ENCODE measurements around the gene ACAP3. TPM values are rescaled to one million over a fixed set of nuclear protein-coding genes. Genes with fewer than 3 reads are reported as not detected.

ACAP3 gene
- total RNA-seq, 1 experiment from 2014 or later = 42.2 TPM

GRCh38 chr1:1292442-1292779, 15.3 kb downstream of the ACAP3 start:
- Mint-ChIP-seq H3K27ac (no peak overlapping the region), H3K9me3 (no peaks in the 10 kb centered on the region), H3K27me3 (ENCODE audit: low read depth) (no peaks in the 10 kb centered on the region), H3K4me1 (peaks cover 4% of the 10 kb centered on the region; the same call in 1 of the 2 replicates), H3K4me3 (no peak overlapping the region), H3K36me3 (no peaks in the 10 kb centered on the region)
- TF ChIP-seq PRDM15 (CRISPR knock-in tag; IDR thresholded peaks at IDR 0.05) = no peak
- no peak for TF ChIP-seq TCF7 (CRISPR knock-in tag; IDR thresholded peaks at IDR 0.05; ENCODE audit: low read depth)
- no peak for ATAC-seq
- DNase-seq (ENCODE audit: low spot score) = no peak
- ChIA-PET POLR2A (interaction anchor here (0.8 to 1.1 kb wide), 2 partner anchors 12 to 19 kb away, joined by 5 read pairs; partner anchors contain the start of gene UBE2J2), CTCF (interaction anchor here (0.6 to 4.3 kb wide), 57 partner anchors 9 to 326 kb away, joined by 3 to 81 read pairs (median 5); partner anchors contain the start of genes B3GALT6, C1QTNF12, C1orf159 and PLEKHN1)

- CTCF ChIA-PET = interaction anchor here (0.6 to 4.3 kb wide), 62 partner anchors 8 to 883 kb away, joined by 3 to 81 read pairs (median 5); partner anchors contain the start of genes B3GALT6, C1QTNF12, C1orf159 and PLEKHN1
- peak; percentile 68 for ATAC-seq
- Mint-ChIP-seq H3K36me3 (no peaks in the 10 kb centered on the region), H3K27ac (peak overlapping the region; percentile 49; the same call in 1 of the 2 replicates), H3K4me1 (peaks cover 4% of the 10 kb centered on the region; the same call in 1 of the 2 replicates), H3K4me3 (no peak overlapping the region), H3K9me3 (no peaks in the 10 kb centered on the region), H3K27me3 (ENCODE audit: low read depth) (no peaks in the 10 kb centered on the region)
- POLR2A ChIA-PET = interaction anchor here (0.8 to 1.1 kb wide), 2 partner anchors 13 to 18 kb away, joined by 5 read pairs; partner anchors contain the start of gene UBE2J2
- peak; percentile 85 for DNase-seq (ENCODE audit: low spot score)
- 0 out of 2 replicates have a peak, but pooled peaks have one; percentile 5 for TF ChIP-seq FOXK1 (CRISPR knock-in tag; IDR thresholded peaks at IDR 0.05)
- 0 out of 2 replicates have a peak, but pooled peaks have one; percentile 40 for TF ChIP-seq HMGXB4 (CRISPR knock-in tag; IDR thresholded peaks at IDR 0.05)
- no peak for TF ChIP-seq EMX1 (CRISPR knock-in tag; IDR thresholded peaks at IDR 0.05)
- 0 out of 2 replicates have a peak, but pooled peaks have one; percentile 30 for TF ChIP-seq MAX (CRISPR knock-in tag; IDR thresholded peaks at IDR 0.05)
- TF ChIP-seq ESRRA (CRISPR knock-in tag; IDR thresholded peaks at IDR 0.05; ENCODE audit: borderline replicate concordance) = no peak
- peak; percentile 55 for TF ChIP-seq CTCF (IDR thresholded peaks at IDR 0.05)
- TF ChIP-seq, protein P1, sequence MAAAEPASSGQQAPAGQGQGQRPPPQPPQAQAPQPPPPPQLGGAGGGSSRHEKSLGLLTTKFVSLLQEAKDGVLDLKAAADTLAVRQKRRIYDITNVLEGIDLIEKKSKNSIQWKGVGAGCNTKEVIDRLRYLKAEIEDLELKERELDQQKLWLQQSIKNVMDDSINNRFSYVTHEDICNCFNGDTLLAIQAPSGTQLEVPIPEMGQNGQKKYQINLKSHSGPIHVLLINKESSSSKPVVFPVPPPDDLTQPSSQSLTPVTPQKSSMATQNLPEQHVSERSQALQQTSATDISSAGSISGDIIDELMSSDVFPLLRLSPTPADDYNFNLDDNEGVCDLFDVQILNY (CRISPR knock-in tag; IDR thresholded peaks at IDR 0.05) = no peak
- TF ChIP-seq NFE2L1 (CRISPR knock-in tag; IDR thresholded peaks at IDR 0.05) = no peak
Observed at GRCh38 chr1:1291548-1292441, 15.9 kb downstream of the ACAP3 start.

Data from WTC11 (cell line).